Stomach (tissue), 9 donors: ENCODE data around the gene SFMBT1. TPM values are rescaled to one million over a fixed set of nuclear protein-coding genes. Genes with fewer than 3 reads are reported as not detected.
"Not testable (repeated sequence)": the region's sequence is repeated elsewhere in the genome, so short reads cannot be mapped to it uniquely, and the experiment has no call there.

Source experiments
- DNase-seq, 2 donors: peaks; one replicate each; pipeline versions ENCODE4 v3.0.0 to v3.0.0-alpha.2; 2013 to 2019
- H3K27ac ChIP-seq, 5 donors: fragments of 200-600 bp in 4 of 5; sonication (generic) in 4 of 5; one replicate each; pipeline ENCODE4 v1.5.1; 2013 to 2019; ENCODE audit warnings: mild to moderate bottlenecking in 1 of 5, moderate library complexity in 1 of 5
- H3K27me3 ChIP-seq, 3 donors: fragments of 200-600 bp; sonication (generic); one replicate each; pipeline ENCODE4 v1.5.1; 2017 to 2019; ENCODE audit warnings: mixed run types in 1 of 3
- H3K36me3 ChIP-seq, 4 donors: fragments of 200-600 bp; sonication (generic); 1 replicate in 3 of 4; 2 replicates in 1 of 4; pipeline ENCODE4 v1.5.1; 2016 to 2019
- H3K4me1 ChIP-seq, 4 donors: fragments of 200-600 bp; sonication (generic); one replicate each; pipeline ENCODE4 v1.5.1; 2016 to 2019
- H3K4me3 ChIP-seq, 4 donors: fragments of 200-600 bp; sonication (generic) in 3 of 4; one replicate each; pipeline ENCODE4 v1.5.1; 2016 to 2019; ENCODE audit warnings: mild to moderate bottlenecking in 1 of 4
- H3K9me3 ChIP-seq, 4 donors: fragments of 200-600 bp; sonication (generic); one replicate each; pipeline ENCODE4 v1.5.1; 2016 to 2019
- CTCF ChIP-seq, 7 experiments: fragments of 450-650 bp in 4 of 7; fragments of 200-600 bp in 3 of 7; sonication (generic) in 3 of 7; IDR thresholded peaks; one replicate each; pipeline ENCODE4 v1.5.1; 2016 to 2019; ENCODE audit warnings: antibody characterized with exemption in 7 of 7, control low read depth in 2 of 7, mild to moderate bottlenecking in 1 of 7
- EP300 ChIP-seq: sonication (generic); formaldehyde crosslinking; IDR thresholded peaks from one replicate; pipeline ENCODE4 v1.6.1; 2017; ENCODE audit warnings: antibody characterized with exemption
- POLR2A ChIP-seq, 4 donors: fragments of 450-650 bp; IDR thresholded peaks; one replicate each; pipeline ENCODE4 v1.6.1; 2016; ENCODE audit warnings: antibody characterized with exemption in 4 of 4, control low read depth in 2 of 4, mild to moderate bottlenecking in 1 of 4, moderate library complexity in 1 of 4
- POLR2AphosphoS5 ChIP-seq, 3 donors: sonication (generic); formaldehyde crosslinking; IDR thresholded peaks; one replicate each; pipeline ENCODE4 v1.6.1; 2016; ENCODE audit warnings: antibody characterized with exemption in 3 of 3
- WGBS, 5 donors: extraction: QIAGEN DNeasy Blood & Tissue Kit in 3 of 5; methylation state at CpG; one replicate each; pipeline versions ENCODE4 v1.1.5 to v1.1.7; 2013 to 2018; 5-methylcytosine and 5-hydroxymethylcytosine counted together
- intact Hi-C: fragments of 100-400 bp; cut with DNase I; formaldehyde crosslinking; loops from one replicate; pipeline ENCODE4 v1.15.1; 2023; ENCODE audit warnings: low total_unique reads
- polyA plus RNA-seq, 3 donors: library from polyadenylated mRNA; stranded (reverse); fragments of 200-250 nt; gene quantifications; one replicate each; pipeline ENCODE4 v1.2.3, GENCODE V29; 2013
- total RNA-seq, 5 donors: library from RNA; depleted of rRNA; stranded (reverse); fragments of >200 nt; gene quantifications; one replicate each; pipeline versions ENCODE4 v1.1.0 to v1.2.3, GENCODE V29; 2014 to 2016
- donor health status: healthy with polysubstance abuse.
- donor health status: Bipolar disorder and iron deficiency.
- donor health status: healthy.

SFMBT1 gene
- total and polyA plus RNA-seq, 8 donors, result 2.7 to 29.4 (median 6.5) TPM

DNA sequence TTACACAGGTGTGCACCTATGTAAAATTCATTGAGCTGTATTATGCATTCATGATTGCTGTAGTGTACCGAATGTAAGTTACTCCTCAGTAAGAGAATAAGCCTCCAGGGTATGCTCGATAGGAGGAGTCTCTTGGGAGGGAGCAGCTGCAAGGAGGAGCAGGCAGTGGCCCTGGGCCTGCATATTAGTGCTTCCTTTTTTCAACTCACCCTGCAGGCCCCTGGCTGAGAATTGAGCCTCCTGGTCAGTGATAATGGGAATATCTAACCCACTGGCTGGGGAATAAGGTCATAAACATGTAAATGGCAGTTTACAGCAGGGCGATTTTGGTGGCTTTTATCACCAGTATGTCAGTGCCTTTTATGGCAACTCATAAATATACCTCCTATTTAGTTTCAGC is 21.7 kb upstream of the SFMBT1 start:
- Histone ChIP-seq H3K27ac (no peak overlapping the region), H3K36me3 (no peaks in the 10 kb centered on the region), H3K27me3 (peaks cover 0 to 10% (median 0%) of the 10 kb centered on the region in 3 donors), H3K4me3 (no peak overlapping the region), H3K9me3 (no peaks in the 10 kb centered on the region), H3K4me1 (peaks cover 5 to 10% (median 9%) of the 10 kb centered on the region in 4 donors)
- intact Hi-C loops, result no loop called here
- DNase-seq, result no peak
- WGBS, 5 donors, result 76 to 90% (median 77%) methylated on average over 3 of the region's 3 CpGs
- TF ChIP-seq POLR2A (IDR thresholded peaks at IDR 0.05), result no peak
- TF ChIP-seq POLR2AphosphoS5 (IDR thresholded peaks at IDR 0.05), result no peak
- TF ChIP-seq EP300, result no peak
- TF ChIP-seq CTCF (IDR thresholded peaks at IDR 0.05), result no peak

DNA sequence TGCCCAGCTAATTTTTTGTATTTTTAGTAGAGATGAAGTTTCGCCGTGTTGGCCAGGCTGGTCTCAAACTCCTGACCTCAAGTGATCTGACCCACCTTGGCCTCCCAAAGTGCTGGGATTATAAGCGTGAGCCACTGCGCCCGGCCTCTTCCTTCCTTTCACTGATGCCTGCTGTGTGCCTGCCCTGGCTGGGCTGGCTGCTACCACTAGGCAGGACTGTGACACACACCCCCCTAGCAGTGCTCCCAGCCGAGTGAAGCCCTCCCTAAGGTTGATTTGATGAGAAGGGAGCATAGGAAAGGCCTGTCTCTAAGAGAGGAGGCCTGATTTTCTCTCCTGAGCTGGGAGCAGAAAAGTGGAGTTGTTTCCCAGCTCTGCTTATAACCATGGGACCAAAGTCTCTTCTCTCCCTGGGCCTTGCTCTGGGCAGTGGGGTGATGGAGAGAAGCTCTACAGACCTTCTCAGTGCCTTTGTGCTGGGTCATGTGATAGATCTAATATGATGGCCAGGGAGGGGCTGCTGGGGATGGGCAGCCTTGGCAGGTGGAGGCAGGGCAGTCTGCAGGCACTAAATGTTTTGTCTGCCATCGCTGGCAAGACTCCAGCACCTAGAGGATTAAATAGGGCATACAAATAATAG is 20.1 kb upstream of the SFMBT1 start:
- Histone ChIP-seq H3K9me3 (no peaks in the 10 kb centered on the region), H3K4me1 (no peaks in the 10 kb centered on the region), H3K27ac (no peak overlapping the region), H3K36me3 (no peaks in the 10 kb centered on the region), H3K4me3 (no peak overlapping the region), H3K27me3 (peaks cover 0 to 13% (median 0%) of the 10 kb centered on the region in 3 donors)
- intact Hi-C loops, result no loop called here
- TF ChIP-seq CTCF (IDR thresholded peaks at IDR 0.05) (no peak), POLR2AphosphoS5 (IDR thresholded peaks at IDR 0.05) (no peak), EP300 (no peak), POLR2A (IDR thresholded peaks at IDR 0.05) (no peak)
- no peak for DNase-seq
- WGBS, 5 donors, result 88 to 91% (median 90%) methylated on average over 7 of the region's 7 CpGs

GRCh38 chr3:53062905-53063304 is 17.0 kb upstream of the SFMBT1 start:
- 90 to 100% (median 93%) methylated on average over 2 of the region's 2 CpGs for WGBS, 5 donors
- Histone ChIP-seq H3K4me1 (no peaks in the 10 kb centered on the region), H3K36me3 (no peaks in the 10 kb centered on the region), H3K27ac (no peak overlapping the region), H3K27me3 (peaks cover 0 to 13% (median 0%) of the 10 kb centered on the region in 3 donors), H3K9me3 (no peaks in the 10 kb centered on the region), H3K4me3 (no peak overlapping the region)
- peak in 1 of 2 donors; percentile 20 for DNase-seq
- TF ChIP-seq POLR2A (IDR thresholded peaks at IDR 0.05), result no peak
- no peak for TF ChIP-seq POLR2AphosphoS5 (IDR thresholded peaks at IDR 0.05)
- TF ChIP-seq EP300, result no peak
- TF ChIP-seq CTCF (IDR thresholded peaks at IDR 0.05), result no peak
- intact Hi-C loops, result no loop called here

DNA sequence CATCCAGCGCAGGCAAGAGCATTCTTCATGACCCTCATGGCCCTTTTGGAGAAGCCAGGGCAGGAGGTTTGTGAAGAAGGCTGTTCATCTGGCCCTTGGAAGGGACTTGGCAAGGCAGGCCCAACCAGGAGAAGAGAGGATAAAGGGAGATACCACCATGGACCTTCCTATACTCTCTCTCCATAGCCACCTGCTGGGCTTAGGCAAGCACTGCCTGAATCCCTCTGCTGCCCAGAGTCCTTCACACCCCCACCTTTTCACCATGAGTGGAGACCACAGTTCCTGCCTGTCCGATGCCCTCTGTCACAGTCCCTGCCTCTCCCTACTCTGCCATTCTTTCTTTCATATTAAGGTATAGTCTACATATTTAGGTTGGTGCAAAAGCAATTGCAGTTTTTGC is 10.6 kb upstream of the SFMBT1 start:
- no peak overlapping the region for H3K4me3 ChIP-seq
- 87 to 94% (median 92%) methylated on average over 2 of the region's 2 CpGs for WGBS, 5 donors
- intact Hi-C loops, result no loop called here
- H3K36me3 ChIP-seq, result no peaks in the 10 kb centered on the region
- H3K27ac ChIP-seq, result no peak overlapping the region
- no peaks in the 10 kb centered on the region for H3K9me3 ChIP-seq
- no peak for TF ChIP-seq EP300
- TF ChIP-seq POLR2AphosphoS5 (IDR thresholded peaks at IDR 0.05), result no peak
- TF ChIP-seq POLR2A (IDR thresholded peaks at IDR 0.05), result no peak
- TF ChIP-seq CTCF (IDR thresholded peaks at IDR 0.05), result peak in 2 of 7 experiments; percentile 6 to 12
- no peaks in the 10 kb centered on the region for H3K4me1 ChIP-seq
- peak; percentile 17 to 26 for DNase-seq
- H3K27me3 ChIP-seq, result peaks cover 0 to 3% (median 0%) of the 10 kb centered on the region in 3 donors

GRCh38 chr3:53054233-53054632 is 8.4 kb upstream of the SFMBT1 start:
- intact Hi-C loops, H3K36me3 ChIP-seq: not testable (repeated sequence)
- 79 to 99% (median 81%) methylated on average over 6 to 7 of the region's 7 CpGs for WGBS, 5 donors

More at GRCh38 chr3:53054233-53054632, 8.4 kb upstream of the SFMBT1 start:
- not testable (repeated sequence) for H3K4me1 ChIP-seq, H3K4me3 ChIP-seq, H3K9me3 ChIP-seq, H3K27me3 ChIP-seq, H3K27ac ChIP-seq
- peak in 1 of 2 donors; percentile 10 for DNase-seq
